Gastrocnemius medialis (tissue), 4 donors: ENCODE data around the gene PIK3IP1. TPM values are rescaled to one million over a fixed set of nuclear protein-coding genes. Genes with fewer than 3 reads are reported as not detected.

Experiments
- ATAC-seq, 2 donors: fragments of 150-250 bp; one replicate each; pipeline ENCODE4 v1.9.1; 2016
- DNase-seq, 2 donors: peaks; one replicate each; pipeline ENCODE4 v3.0.0-alpha.2; 2019
- H3K27ac ChIP-seq, 4 donors: fragments of 200-600 bp; sonication (generic); 1 replicate in 1 of 4; 2 replicates in 3 of 4; pipeline ENCODE4 v1.5.1; 2016 to 2018; ENCODE audit warnings: mild to moderate bottlenecking in 2 of 4, moderate library complexity in 1 of 4
- H3K27me3 ChIP-seq, 3 donors: fragments of 200-600 bp; sonication (generic) in 2 of 3; 1 replicate in 1 of 3; 2 replicates in 2 of 3; pipeline versions ENCODE4 v1.5.1 to v1.6.0; 2016 to 2019; ENCODE audit warnings: mild to moderate bottlenecking in 1 of 3, moderate library complexity in 1 of 3
- H3K36me3 ChIP-seq, 2 donors: fragments of 200-600 bp; sonication (generic) in 1 of 2; one replicate each; pipeline ENCODE4 v1.5.1; 2017 to 2018
- H3K4me1 ChIP-seq, 2 donors: fragments of 200-600 bp; sonication (generic) in 1 of 2; one replicate each; pipeline ENCODE4 v1.5.1; 2016 to 2017; ENCODE audit warnings: mild to moderate bottlenecking in 2 of 2
- H3K4me3 ChIP-seq, 4 donors: fragments of 200-600 bp; sonication (generic) in 3 of 4; 1 replicate in 1 of 4; 2 replicates in 3 of 4; pipeline ENCODE4 v1.5.1; 2016 to 2019; ENCODE audit warnings: mild to moderate bottlenecking in 2 of 4
- H3K9me3 ChIP-seq, 3 donors: fragments of 200-600 bp; sonication (generic) in 2 of 3; 1 replicate in 1 of 3; 2 replicates in 2 of 3; pipeline ENCODE4 v1.5.1; 2016 to 2019
- CTCF ChIP-seq, 5 experiments: fragments of 450-650 bp in 3 of 5; fragments of 200-600 bp in 2 of 5; sonication (generic) in 2 of 5; IDR thresholded peaks in 4 of 5; conservative IDR thresholded peaks in 1 of 5; 1 replicate in 4 of 5; 2 replicates in 1 of 5; pipeline ENCODE4 v1.5.1; 2016 to 2019; ENCODE audit warnings: antibody characterized with exemption in 5 of 5, mild to moderate bottlenecking in 3 of 5, moderate library complexity in 3 of 5
- POLR2A ChIP-seq, 2 donors: fragments of 450-650 bp; IDR thresholded peaks; one replicate each; pipeline ENCODE4 v1.6.1; 2017; ENCODE audit warnings: antibody characterized with exemption in 2 of 2, mild to moderate bottlenecking in 2 of 2, moderate library complexity in 2 of 2
- in situ Hi-C, 4 donors: fragments of 200-750 bp; cut with MboI; loops; one replicate each; pipeline versions ENCODE4 v1.15.0 to v1.8.0; 2017; ENCODE audit warnings: low sequenced_read_pairs in 4 of 4
- intact Hi-C: fragments of 100-400 bp; cut with DNase I; formaldehyde crosslinking; loops from one replicate; pipeline ENCODE4 v1.15.1; 2023; ENCODE audit warnings: low total_unique reads
- total RNA-seq, 4 donors: library from RNA; depleted of rRNA; stranded (reverse); fragments of >200 nt; gene quantifications; one replicate each; pipeline versions ENCODE4 v1.1.0 to v1.2.3, GENCODE V29; 2016

The PIK3IP1 gene
- total RNA-seq, 4 donors from 2014 or later: 11.2 to 28.3 (median 14.5) TPM

GRCh38 chr22:31288496-31289240, 3.6 kb downstream of the PIK3IP1 start:
- DNase-seq (no peak), ATAC-seq (no peak)
- TF ChIP-seq POLR2A (IDR thresholded peaks at IDR 0.05) (no peak), CTCF (IDR thresholded peaks at IDR 0.05 in 4 of 5, conservative IDR thresholded peaks at IDR 0.05 in 1 of 5) (no peak)
- peaks cover 30 to 35% of the 10 kb centered on the region in 2 donors for H3K4me1 ChIP-seq
- intact Hi-C loops: no loop called here
- no peak overlapping the region for H3K4me3 ChIP-seq
- H3K36me3 ChIP-seq: peaks cover 0 to 56% of the 10 kb centered on the region in 2 donors
- H3K9me3 ChIP-seq: no peaks in the 10 kb centered on the region
- in situ Hi-C loops: no loop called here
- peak overlapping the region; percentile 91 to 100 (median 97) for H3K27ac ChIP-seq
- H3K27me3 ChIP-seq: no peaks in the 10 kb centered on the region

- in situ Hi-C loops (no loop called here), intact Hi-C loops (no loop called here)
- peak overlapping the region; percentile 35 to 100 (median 94) for H3K27ac ChIP-seq
- peaks cover 0 to 63% of the 10 kb centered on the region in 2 donors for H3K36me3 ChIP-seq
- H3K27me3 ChIP-seq: no peaks in the 10 kb centered on the region
- TF ChIP-seq POLR2A (IDR thresholded peaks at IDR 0.05) (no peak), CTCF (IDR thresholded peaks at IDR 0.05 in 4 of 5, conservative IDR thresholded peaks at IDR 0.05 in 1 of 5) (no peak)
- ATAC-seq (no peak), DNase-seq (no peak)
- H3K4me1 ChIP-seq: peaks cover 23 to 28% of the 10 kb centered on the region in 2 donors
- H3K4me3 ChIP-seq: no peak overlapping the region
- H3K9me3 ChIP-seq: no peaks in the 10 kb centered on the region
These were observed 4.3 kb downstream of the PIK3IP1 start for GRCh38 chr22:31287818-31288495.

- H3K27ac ChIP-seq: peak overlapping the region in 3 of 4 donors; percentile 3 to 29 (median 14)
- H3K36me3 ChIP-seq: peaks cover 0 to 76% of the 10 kb centered on the region in 2 donors
- in situ Hi-C loops: no loop called here
- peak in 1 of 2 donors; percentile 26 for DNase-seq
- no peaks in the 10 kb centered on the region for H3K27me3 ChIP-seq
- H3K9me3 ChIP-seq: no peaks in the 10 kb centered on the region
- intact Hi-C loops: no loop called here
- H3K4me3 ChIP-seq: no peak overlapping the region
- no peak for ATAC-seq
- TF ChIP-seq POLR2A (IDR thresholded peaks at IDR 0.05): no peak
- TF ChIP-seq CTCF (IDR thresholded peaks at IDR 0.05 in 4 of 5, conservative IDR thresholded peaks at IDR 0.05 in 1 of 5): no peak
- peaks cover 18 to 22% of the 10 kb centered on the region in 2 donors for H3K4me1 ChIP-seq
These were observed 5.7 kb downstream of the PIK3IP1 start for GRCh38 chr22:31286360-31287255.

- peak overlapping the region in 3 of 4 donors; percentile 10 to 29 (median 28) for H3K27ac ChIP-seq
- intact Hi-C loops (no loop called here), in situ Hi-C loops (no loop called here)
- peaks cover 11 to 15% of the 10 kb centered on the region in 2 donors for H3K4me1 ChIP-seq
- TF ChIP-seq POLR2A (IDR thresholded peaks at IDR 0.05): no peak
- TF ChIP-seq CTCF (IDR thresholded peaks at IDR 0.05 in 4 of 5, conservative IDR thresholded peaks at IDR 0.05 in 1 of 5): no peak
- H3K27me3 ChIP-seq: no peaks in the 10 kb centered on the region
- H3K36me3 ChIP-seq: peaks cover 0 to 94% of the 10 kb centered on the region in 2 donors
- DNase-seq (no peak), ATAC-seq (no peak)
- H3K9me3 ChIP-seq: no peaks in the 10 kb centered on the region
- H3K4me3 ChIP-seq: no peak overlapping the region
These were observed 7.8 kb downstream of the PIK3IP1 start for GRCh38 chr22:31284281-31285155.
